Mesenchymal stem cell (in vitro differentiated cells and primary cell): ENCODE data around the gene IL12RB1.
A peak's percentile ranks its signal among the peaks of the same experiment; 100 is the strongest.

ENCODE experiments used
- DNase-seq: peaks from one replicate; pipeline ENCODE4 v3.0.0-alpha.2; 2013
- H2AFZ ChIP-seq: one replicate; pipeline ENCODE4 v1.6.1; 2013; ENCODE audit warnings: low read depth, mild to moderate bottlenecking, control low read depth, inconsistent platforms, low read length, moderate library complexity
- H2AK5ac ChIP-seq: 2 replicates; pipeline ENCODE4 v1.6.1; 2013; ENCODE audit warnings: low read length, moderate library complexity, mild to moderate bottlenecking, inconsistent platforms; ENCODE audit not compliant: severe bottlenecking
- H2BK120ac ChIP-seq: one replicate; pipeline ENCODE4 v1.6.1; 2013; ENCODE audit warnings: low read depth, mild to moderate bottlenecking, inconsistent platforms, low read length, moderate library complexity
- H2BK12ac ChIP-seq, 2 experiments: one replicate each; pipeline ENCODE4 v1.6.1; 2013; ENCODE audit warnings: inconsistent platforms in 2 of 2, low read length in 2 of 2, mild to moderate bottlenecking in 2 of 2, moderate library complexity in 2 of 2, control low read depth in 1 of 2
- H2BK15ac ChIP-seq: one replicate; pipeline ENCODE4 v1.6.1; 2013; ENCODE audit warnings: mild to moderate bottlenecking, low read depth, inconsistent platforms; ENCODE audit not compliant: poor library complexity, severe bottlenecking
- H2BK5ac ChIP-seq: 2 replicates; pipeline ENCODE4 v1.6.1; 2013; ENCODE audit warnings: low read depth, mild to moderate bottlenecking, low read length, control low read depth, inconsistent platforms; ENCODE audit not compliant: poor library complexity, severe bottlenecking
- H3K14ac ChIP-seq, 2 experiments: one replicate each; pipeline ENCODE4 v1.6.1; 2013; ENCODE audit warnings: inconsistent platforms in 2 of 2, low read length in 2 of 2, control low read depth in 1 of 2, mild to moderate bottlenecking in 1 of 2, moderate library complexity in 1 of 2
- H3K18ac ChIP-seq, 2 experiments: one replicate each; pipeline ENCODE4 v1.6.1; 2013; ENCODE audit warnings: inconsistent platforms in 2 of 2, low read length in 2 of 2, control low read depth in 1 of 2, low read depth in 1 of 2, mild to moderate bottlenecking in 1 of 2
- H3K23ac ChIP-seq, 2 experiments: one replicate each; pipeline ENCODE4 v1.6.1; 2013; ENCODE audit warnings: inconsistent platforms in 2 of 2, low read length in 2 of 2, mild to moderate bottlenecking in 2 of 2, moderate library complexity in 2 of 2, control low read depth in 1 of 2
- H3K27ac ChIP-seq: 2 replicates; pipeline ENCODE4 v1.5.1; 2013; ENCODE audit warnings: mild to moderate bottlenecking, moderate library complexity, low read length, control low read depth, inconsistent platforms; ENCODE audit not compliant: poor library complexity, severe bottlenecking
- H3K27me3 ChIP-seq, 2 experiments: 2 replicates each; pipeline versions ENCODE4 v1.6.1 to v1.7.0; 2013; ENCODE audit warnings: low read length in 2 of 2, mild to moderate bottlenecking in 2 of 2, moderate library complexity in 2 of 2, control low read depth in 1 of 2, inconsistent platforms in 1 of 2; ENCODE audit not compliant: control insufficient read depth in 1 of 2, insufficient read depth in 1 of 2
- H3K36me3 ChIP-seq, 2 experiments: 2 replicates each; pipeline versions ENCODE4 v1.6.1 to v1.7.0; 2013; ENCODE audit warnings: low read length in 2 of 2, control low read depth in 1 of 2, inconsistent platforms in 1 of 2, low read depth in 1 of 2, mild to moderate bottlenecking in 1 of 2; ENCODE audit not compliant: insufficient read depth in 2 of 2, control insufficient read depth in 1 of 2
- H3K4ac ChIP-seq, 2 experiments: one replicate each; pipeline ENCODE4 v1.6.1; 2013; ENCODE audit warnings: inconsistent platforms in 2 of 2, low read length in 2 of 2, mild to moderate bottlenecking in 2 of 2, moderate library complexity in 2 of 2, control low read depth in 1 of 2, low read depth in 1 of 2
- H3K4me1 ChIP-seq: 2 replicates; pipeline ENCODE4 v1.6.1; 2013; ENCODE audit warnings: low read depth, low read length, control low read depth; ENCODE audit not compliant: control insufficient read depth, insufficient read depth
- H3K4me2 ChIP-seq: 2 replicates; pipeline ENCODE4 v1.6.1; 2013; ENCODE audit warnings: low read length, mild to moderate bottlenecking, inconsistent platforms; ENCODE audit not compliant: poor library complexity, severe bottlenecking
- H3K4me3 ChIP-seq, 2 experiments: 2 replicates each; pipeline versions ENCODE4 v1.5.1 to v1.7.0; 2013; ENCODE audit warnings: low read length in 2 of 2, mild to moderate bottlenecking in 2 of 2, control low read depth in 1 of 2, low read depth in 1 of 2; ENCODE audit not compliant: insufficient read depth in 1 of 2
- H3K79me1 ChIP-seq: replicated peaks from 2 replicates; pipeline ENCODE4 v1.6.1; 2013; ENCODE audit warnings: mild to moderate bottlenecking, control low read depth, low read length, inconsistent platforms; ENCODE audit not compliant: poor library complexity, severe bottlenecking
- H3K9ac ChIP-seq: 2 replicates; pipeline ENCODE4 v1.7.0; 2013; ENCODE audit warnings: mild to moderate bottlenecking, low read length, moderate library complexity
- H3K9me3 ChIP-seq: 2 replicates; pipeline ENCODE4 v1.7.0; 2013; ENCODE audit warnings: mild to moderate bottlenecking, low read length; ENCODE audit not compliant: control insufficient read depth
- H4K8ac ChIP-seq: one replicate; pipeline ENCODE4 v1.6.1; 2013; ENCODE audit warnings: inconsistent platforms, mild to moderate bottlenecking, low read length, moderate library complexity
- H4K91ac ChIP-seq: one replicate; pipeline ENCODE4 v1.6.1; 2013; ENCODE audit warnings: mild to moderate bottlenecking, low read length, inconsistent platforms
- WGBS: methylation state at CpG from one replicate; pipeline ENCODE4 v1.1.7; 2013; ENCODE audit warnings: mixed read lengths; 5-methylcytosine and 5-hydroxymethylcytosine counted together

The IL12RB1 gene

DNA sequence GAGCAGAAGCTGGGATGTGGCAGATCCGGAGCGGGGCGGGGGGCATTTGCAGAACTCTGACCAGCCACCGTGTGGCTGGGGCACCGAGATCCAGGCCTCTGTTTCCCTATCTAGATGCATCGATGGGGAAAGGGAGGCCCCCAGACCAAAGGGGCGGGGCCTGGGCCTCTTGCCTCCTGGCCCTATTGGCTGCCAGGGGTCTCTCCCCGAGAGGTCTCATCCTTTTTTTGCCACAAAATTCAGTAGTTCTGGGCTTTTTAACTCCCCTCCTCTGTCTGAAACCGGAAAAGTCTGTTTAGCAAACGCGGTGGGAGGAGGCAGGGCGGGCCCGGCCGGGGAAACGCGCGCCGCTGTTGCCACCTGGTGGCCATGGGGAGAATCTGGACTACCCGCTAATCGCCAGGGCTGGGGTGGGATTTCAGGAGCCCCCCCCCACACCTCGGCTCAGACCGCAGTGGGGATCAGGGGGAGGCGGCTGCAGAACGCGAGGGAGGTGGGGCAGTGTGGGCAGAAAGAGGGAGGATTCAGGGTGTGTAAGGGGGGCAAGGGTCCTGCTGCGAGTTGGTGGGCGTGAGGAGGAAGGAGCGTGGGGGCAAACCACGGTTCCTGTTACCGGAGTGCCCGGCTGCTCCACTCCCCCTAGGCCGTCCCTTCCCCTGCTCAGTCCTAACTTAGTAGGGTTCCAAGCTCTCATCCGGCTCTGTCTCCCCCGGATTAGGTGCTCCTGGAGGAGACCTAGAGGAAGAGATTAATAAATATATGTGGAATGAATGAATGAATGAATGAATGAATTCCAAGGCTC lies 28.3 kb downstream of the IL12RB1 start:
- peak overlapping the region in 1 of 2 experiments; percentile 18 for H3K4me3 ChIP-seq
- peak overlapping the region; percentile 77 for H4K91ac ChIP-seq
- no peak overlapping the region for H2AK5ac ChIP-seq
- peaks cover 6 to 27% of the 10 kb centered on the region in 2 experiments for H3K27me3 ChIP-seq
- H3K23ac ChIP-seq = no peak overlapping the region
- no peaks in the 10 kb centered on the region for H3K9me3 ChIP-seq
- no peak overlapping the region for H2AFZ ChIP-seq
- DNase-seq = peak; percentile 83
- no peak overlapping the region for H2BK5ac ChIP-seq
- H3K27ac ChIP-seq = peak overlapping the region; percentile 39
- H2BK12ac ChIP-seq = peak overlapping the region in 1 of 2 experiments; percentile 37
- H3K36me3 ChIP-seq = no peaks in the 10 kb centered on the region
- peak overlapping the region; percentile 45 for H3K4me2 ChIP-seq
- WGBS = 9% methylated on average over 31 of the region's 34 CpGs
- H3K79me1 ChIP-seq = no peaks in the 10 kb centered on the region
- peak overlapping the region; percentile 37 to 60 for H3K18ac ChIP-seq
- H3K4me1 ChIP-seq = peaks cover 6% of the 10 kb centered on the region
- H3K9ac ChIP-seq = peak overlapping the region; percentile 75
- peak overlapping the region in 1 of 2 experiments; percentile 73 for H3K4ac ChIP-seq
- H3K14ac ChIP-seq = no peak overlapping the region
- peak overlapping the region; percentile 83 for H2BK120ac ChIP-seq
- H2BK15ac ChIP-seq = peak overlapping the region; percentile 66
- peak overlapping the region; percentile 81 for H4K8ac ChIP-seq

DNA sequence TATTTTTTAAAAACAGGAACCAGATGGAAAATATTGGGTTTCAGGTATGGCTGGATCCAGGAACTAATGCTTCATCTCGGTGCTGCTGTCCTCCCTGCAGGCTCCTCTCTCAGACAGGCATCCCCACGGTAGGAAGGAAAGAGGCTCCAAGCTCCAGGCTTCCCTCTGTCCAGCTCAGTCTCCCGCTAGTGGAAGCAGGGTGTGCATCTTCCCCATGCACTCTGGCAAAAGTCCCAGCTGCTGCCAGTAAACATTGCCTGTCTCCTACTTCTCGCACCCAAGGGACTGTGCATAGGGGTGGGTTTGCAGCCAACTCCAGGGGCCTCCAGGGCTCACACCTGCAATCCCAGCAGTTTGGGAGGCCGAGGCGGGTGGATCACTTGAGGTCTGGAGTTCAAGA lies 29.2 kb downstream of the IL12RB1 start:
- WGBS = 89% methylated on average over 6 of the region's 6 CpGs
- H2BK120ac ChIP-seq = no peak overlapping the region
- H2AFZ ChIP-seq = no peak overlapping the region
- no peak overlapping the region for H2AK5ac ChIP-seq
- H3K4me2 ChIP-seq = no peak overlapping the region
- peaks cover 6 to 23% of the 10 kb centered on the region in 2 experiments for H3K27me3 ChIP-seq
- no peak overlapping the region for H3K4me3 ChIP-seq
- no peaks in the 10 kb centered on the region for H3K36me3 ChIP-seq
- peak overlapping the region; percentile 81 for H4K8ac ChIP-seq
- H3K27ac ChIP-seq = no peak overlapping the region
- no peak overlapping the region for H3K23ac ChIP-seq
- no peak overlapping the region for H2BK12ac ChIP-seq
- H3K79me1 ChIP-seq = no peaks in the 10 kb centered on the region
- H3K4ac ChIP-seq = no peak overlapping the region
- no peak overlapping the region for H4K91ac ChIP-seq
- peaks cover 6% of the 10 kb centered on the region for H3K4me1 ChIP-seq
- no peaks in the 10 kb centered on the region for H3K9me3 ChIP-seq
- H3K9ac ChIP-seq = no peak overlapping the region
- peak; percentile 24 for DNase-seq
- no peak overlapping the region for H2BK15ac ChIP-seq
- no peak overlapping the region for H2BK5ac ChIP-seq
- peak overlapping the region in 1 of 2 experiments; percentile 74 for H3K18ac ChIP-seq
- no peak overlapping the region for H3K14ac ChIP-seq

DNA sequence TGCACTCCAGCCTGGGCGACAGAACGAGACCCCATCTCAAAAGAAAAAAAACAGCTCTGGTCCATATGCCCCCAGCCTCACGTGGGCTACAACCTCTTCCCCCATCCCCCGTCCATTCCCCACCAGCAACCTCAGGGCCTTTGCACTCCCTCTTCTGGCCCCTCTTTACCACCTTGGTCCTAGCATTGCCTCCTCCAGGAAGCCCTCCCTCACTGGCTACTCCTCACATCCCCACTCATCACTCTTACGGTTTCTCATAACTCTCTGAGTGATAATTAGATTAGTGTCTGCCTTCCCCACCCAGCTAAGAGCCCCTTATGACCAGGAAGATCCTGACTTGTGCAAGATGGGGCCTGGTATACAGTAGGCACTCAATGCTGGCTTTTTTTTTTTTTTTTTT lies 30.8 kb downstream of the IL12RB1 start:
- H3K4me1 ChIP-seq = peaks cover 6% of the 10 kb centered on the region
- no peak overlapping the region for H2AFZ ChIP-seq
- no peaks in the 10 kb centered on the region for H3K9me3 ChIP-seq
- no peak overlapping the region for H3K27ac ChIP-seq
- H4K8ac ChIP-seq = no peak overlapping the region
- H2BK5ac ChIP-seq = no peak overlapping the region
- H2AK5ac ChIP-seq = no peak overlapping the region
- H3K23ac ChIP-seq = no peak overlapping the region
- 80% methylated on average over 5 of the region's 5 CpGs for WGBS
- H3K4ac ChIP-seq = no peak overlapping the region
- no peak overlapping the region for H3K4me3 ChIP-seq
- no peak overlapping the region for H2BK15ac ChIP-seq
- no peaks in the 10 kb centered on the region for H3K36me3 ChIP-seq
- no peak for DNase-seq
- no peak overlapping the region for H3K4me2 ChIP-seq
- H3K9ac ChIP-seq = no peak overlapping the region
- H3K14ac ChIP-seq = no peak overlapping the region
- H3K79me1 ChIP-seq = no peaks in the 10 kb centered on the region
- H4K91ac ChIP-seq = no peak overlapping the region
- no peak overlapping the region for H2BK12ac ChIP-seq
- peaks cover 6 to 14% of the 10 kb centered on the region in 2 experiments for H3K27me3 ChIP-seq
- no peak overlapping the region for H3K18ac ChIP-seq
- no peak overlapping the region for H2BK120ac ChIP-seq

DNA sequence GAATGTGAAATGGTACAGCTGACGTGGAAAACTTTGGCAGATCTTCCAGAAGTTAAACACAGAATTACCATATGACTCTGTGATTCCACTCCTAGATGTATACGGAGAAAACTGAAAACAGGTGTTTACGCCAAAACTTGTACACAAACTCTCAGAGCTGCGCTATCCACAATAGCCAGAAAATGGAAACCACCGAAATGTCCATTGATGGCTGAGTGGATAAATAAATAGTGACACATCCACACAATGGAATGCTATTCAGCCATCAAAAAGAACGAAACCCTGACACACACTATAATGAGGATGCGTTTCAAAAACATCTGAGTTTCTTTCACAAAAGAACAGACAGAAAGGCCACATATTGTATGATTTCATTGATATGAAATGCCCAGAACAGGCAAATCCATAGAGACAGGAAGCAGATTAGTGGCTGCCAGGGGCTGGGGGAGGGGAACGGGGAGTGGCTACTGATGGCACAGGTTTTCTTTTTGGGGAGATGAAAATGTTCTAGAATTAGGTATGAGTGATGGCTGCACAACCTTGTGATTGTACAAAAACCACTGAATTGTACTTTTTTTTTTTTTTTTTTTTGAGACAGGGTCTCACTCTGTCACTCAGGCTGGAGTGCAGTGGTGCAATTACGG lies 33.0 kb downstream of the IL12RB1 start:
- no peak overlapping the region for H2BK120ac ChIP-seq
- no peak overlapping the region for H3K9ac ChIP-seq
- H3K27ac ChIP-seq = no peak overlapping the region
- H3K4me3 ChIP-seq = no peak overlapping the region
- no peak overlapping the region for H3K23ac ChIP-seq
- peaks cover 6% of the 10 kb centered on the region for H3K4me1 ChIP-seq
- no peak overlapping the region for H2AFZ ChIP-seq
- no peak overlapping the region for H2BK12ac ChIP-seq
- no peak overlapping the region for H3K14ac ChIP-seq
- H2BK15ac ChIP-seq = no peak overlapping the region
- 86% methylated on average over 9 of the region's 9 CpGs for WGBS
- no peak overlapping the region for H3K18ac ChIP-seq
- DNase-seq = peak; percentile 62
- H3K36me3 ChIP-seq = no peaks in the 10 kb centered on the region
- no peak overlapping the region for H4K8ac ChIP-seq
- H2BK5ac ChIP-seq = no peak overlapping the region
- H3K27me3 ChIP-seq = no peaks in the 10 kb centered on the region
- H4K91ac ChIP-seq = no peak overlapping the region
- H3K4ac ChIP-seq = no peak overlapping the region
- no peak overlapping the region for H3K4me2 ChIP-seq
- no peaks in the 10 kb centered on the region for H3K9me3 ChIP-seq
- H3K79me1 ChIP-seq = no peaks in the 10 kb centered on the region
- no peak overlapping the region for H2AK5ac ChIP-seq
